ENCODE measurements around the gene KCNK10.

GRCh38 chr14:88179716-88180115 is 143.4 kb downstream of the KCNK10 start:
- TF ChIP-seq CTCF (IDR thresholded peaks at IDR 0.05) (no peak), CHD2 (IDR thresholded peaks at IDR 0.05; ENCODE audit: low read length, partially characterized antibody) (no peak), POLR2AphosphoS5 (IDR thresholded peaks at IDR 0.05; ENCODE audit: low read depth, low read length) (no peak), GABPA (IDR thresholded peaks at IDR 0.05; ENCODE audit: low read depth) (no peak), EP300 (IDR thresholded peaks at IDR 0.05; ENCODE audit: borderline replicate concordance in 1 of 2, low read depth in 1 of 2, low read length in 1 of 2) (no peak)

Data from SK-N-SH (cell line).